ENCODE data around the gene CD300LD.

DNA sequence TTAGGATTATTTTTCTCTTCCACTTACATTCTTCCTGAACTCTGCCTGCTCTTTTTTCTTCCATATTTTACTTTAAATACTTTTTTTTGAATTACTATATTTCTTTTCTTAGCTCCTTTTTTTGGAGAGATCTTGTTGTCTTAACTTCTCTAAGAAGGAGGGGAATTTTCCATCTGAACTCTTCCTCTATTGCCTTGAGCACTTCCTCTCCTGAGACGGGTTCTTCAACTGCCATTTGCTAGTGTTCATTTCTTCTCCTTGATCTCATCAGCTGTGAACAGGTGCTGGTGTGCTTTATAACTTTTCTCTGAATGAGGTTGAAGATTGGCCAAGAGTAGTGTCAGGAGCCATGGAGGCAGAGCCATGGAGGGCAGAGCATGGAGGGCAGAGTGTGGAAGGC lies 15.1 kb upstream of the CD300LD start:
- TF ChIP-seq, protein P1, sequence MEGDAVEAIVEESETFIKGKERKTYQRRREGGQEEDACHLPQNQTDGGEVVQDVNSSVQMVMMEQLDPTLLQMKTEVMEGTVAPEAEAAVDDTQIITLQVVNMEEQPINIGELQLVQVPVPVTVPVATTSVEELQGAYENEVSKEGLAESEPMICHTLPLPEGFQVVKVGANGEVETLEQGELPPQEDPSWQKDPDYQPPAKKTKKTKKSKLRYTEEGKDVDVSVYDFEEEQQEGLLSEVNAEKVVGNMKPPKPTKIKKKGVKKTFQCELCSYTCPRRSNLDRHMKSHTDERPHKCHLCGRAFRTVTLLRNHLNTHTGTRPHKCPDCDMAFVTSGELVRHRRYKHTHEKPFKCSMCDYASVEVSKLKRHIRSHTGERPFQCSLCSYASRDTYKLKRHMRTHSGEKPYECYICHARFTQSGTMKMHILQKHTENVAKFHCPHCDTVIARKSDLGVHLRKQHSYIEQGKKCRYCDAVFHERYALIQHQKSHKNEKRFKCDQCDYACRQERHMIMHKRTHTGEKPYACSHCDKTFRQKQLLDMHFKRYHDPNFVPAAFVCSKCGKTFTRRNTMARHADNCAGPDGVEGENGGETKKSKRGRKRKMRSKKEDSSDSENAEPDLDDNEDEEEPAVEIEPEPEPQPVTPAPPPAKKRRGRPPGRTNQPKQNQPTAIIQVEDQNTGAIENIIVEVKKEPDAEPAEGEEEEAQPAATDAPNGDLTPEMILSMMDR (conservative IDR thresholded peaks at IDR 0.05; ENCODE audit: low read length) = no peak
- no peak for TF ChIP-seq EZH2phosphoT487 (IDR thresholded peaks at IDR 0.05; ENCODE audit: borderline replicate concordance, low read depth, low read length)

Measured in OCI-LY7 (cell line).